BLaER1 treated with 17β-estradiol and CSF1 and Interleukin-3, amounts not matched to agents 10 nM and 100 nM (cell line): ENCODE results near the gene RAX.
"Not testable (repeated sequence)": the region's sequence is repeated elsewhere in the genome, so short reads cannot be mapped to it uniquely, and the experiment has no call there.

Experiments
- H3K27ac ChIP-seq, 11 experiments: shearing (Covaris generic); formaldehyde crosslinking; 2 replicates each; pipeline ENCODE4 v1.8.1; 2022
- H3K27me3 ChIP-seq, 11 experiments: shearing (Covaris generic); formaldehyde crosslinking; 2 replicates each; pipeline ENCODE4 v1.8.1; 2022
- H3K36me3 ChIP-seq, 11 experiments: shearing (Covaris generic); formaldehyde crosslinking; 2 replicates each; pipeline ENCODE4 v1.8.1; 2022
- H3K4me1 ChIP-seq, 10 experiments: shearing (Covaris generic); formaldehyde crosslinking; 2 replicates each; pipeline ENCODE4 v1.8.1; 2022
- H3K4me2 ChIP-seq, 11 experiments: shearing (Covaris generic); formaldehyde crosslinking; 2 replicates each; pipeline ENCODE4 v1.8.1; 2022
- H3K4me3 ChIP-seq, 10 experiments: shearing (Covaris generic); formaldehyde crosslinking; 2 replicates each; pipeline ENCODE4 v1.8.1; 2022
- H3K9ac ChIP-seq, 11 experiments: shearing (Covaris generic); formaldehyde crosslinking; 2 replicates each; pipeline ENCODE4 v1.8.1; 2022
- H3K9me3 ChIP-seq, 11 experiments: shearing (Covaris generic); formaldehyde crosslinking; replicated peaks in 1 of 11; 2 replicates each; pipeline ENCODE4 v1.8.1; 2022
- H4K20me1 ChIP-seq, 11 experiments: shearing (Covaris generic); formaldehyde crosslinking; 2 replicates each; pipeline ENCODE4 v1.8.1; 2022
- Cebpa-rat ChIP-seq, 11 experiments: shearing (Covaris generic); IDR thresholded peaks; 2 replicates each; pipeline ENCODE4 v1.8.1; 2022

Gene RAX

DNA sequence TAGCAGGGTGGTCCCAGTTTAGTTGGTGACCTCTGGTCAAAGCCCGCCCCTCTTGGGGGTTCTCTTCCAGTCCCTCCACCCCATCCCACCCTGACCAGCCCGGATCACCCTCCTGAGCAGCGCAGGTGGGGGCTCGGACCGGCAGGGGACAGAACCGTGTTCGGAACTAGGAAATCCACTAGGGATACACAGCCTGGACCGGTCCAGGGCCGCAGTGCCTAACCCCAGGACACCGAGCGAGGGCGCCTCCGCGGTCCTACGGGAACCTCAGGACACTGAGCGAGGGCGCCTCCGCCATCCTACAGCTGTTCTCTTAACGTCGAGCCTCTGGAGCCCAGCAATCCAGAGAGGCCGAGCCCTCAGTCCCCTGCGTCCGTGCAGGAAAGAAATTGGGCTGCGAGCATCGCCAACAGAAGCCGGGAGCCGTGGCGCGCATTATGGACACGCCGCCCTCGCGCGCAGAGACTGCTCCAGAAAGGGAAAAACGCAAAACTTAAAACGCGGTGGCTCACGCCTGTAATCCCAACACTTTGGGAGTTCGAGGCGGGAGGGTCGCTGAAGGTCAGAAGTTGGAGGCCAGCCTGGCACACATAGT lies 8.5 kb downstream of the RAX start:
- Histone ChIP-seq H3K4me3 (no peak overlapping the region), H3K36me3 (no peaks in the 10 kb centered on the region), H3K9me3 (peaks cover 25 to 52% (median 36%) of the 10 kb centered on the region in 11 experiments), H3K27me3 (peaks cover 58 to 72% (median 68%) of the 10 kb centered on the region in 11 experiments), H3K9ac (no peak overlapping the region), H3K27ac (no peak overlapping the region), H4K20me1 (peaks cover 0 to 7% (median 0%) of the 10 kb centered on the region in 11 experiments; a peak in 2 of 22 replicates), H3K4me1 (peaks cover 0 to 9% (median 5%) of the 10 kb centered on the region in 10 experiments; a peak in 5 of 20 replicates), H3K4me2 (no peak overlapping the region)
- no peak for TF ChIP-seq Cebpa-rat (IDR thresholded peaks at IDR 0.05)

DNA sequence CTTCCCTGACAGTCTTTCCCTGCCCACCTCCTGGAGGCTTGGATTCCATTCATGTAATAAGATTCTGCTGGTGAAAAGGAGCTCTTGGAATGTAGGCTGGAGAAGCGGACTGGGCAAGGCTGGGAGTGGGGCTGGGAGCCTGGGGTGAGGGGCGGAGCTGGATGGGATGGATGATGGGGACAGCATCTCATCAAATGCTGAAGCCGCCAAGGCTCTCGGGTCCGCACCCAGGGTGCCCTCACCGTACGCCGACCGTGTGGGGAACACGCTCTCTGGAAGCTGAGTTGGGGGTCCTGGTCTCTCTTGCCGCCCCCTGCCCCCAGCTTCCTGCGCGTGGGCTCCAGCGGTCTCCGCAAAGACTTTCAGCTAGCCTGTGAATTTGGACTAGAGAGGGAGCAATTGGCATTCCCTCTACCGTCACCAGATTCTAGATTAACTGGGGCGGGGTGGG lies 9.1 kb downstream of the RAX start:
- Histone ChIP-seq H3K4me3 (no peak overlapping the region), H3K27me3 (peaks cover 52 to 66% (median 62%) of the 10 kb centered on the region in 11 experiments), H3K4me1 (peaks cover 0 to 6% (median under 1%) of the 10 kb centered on the region in 10 experiments; a peak in 3 of 20 replicates)

DNA sequence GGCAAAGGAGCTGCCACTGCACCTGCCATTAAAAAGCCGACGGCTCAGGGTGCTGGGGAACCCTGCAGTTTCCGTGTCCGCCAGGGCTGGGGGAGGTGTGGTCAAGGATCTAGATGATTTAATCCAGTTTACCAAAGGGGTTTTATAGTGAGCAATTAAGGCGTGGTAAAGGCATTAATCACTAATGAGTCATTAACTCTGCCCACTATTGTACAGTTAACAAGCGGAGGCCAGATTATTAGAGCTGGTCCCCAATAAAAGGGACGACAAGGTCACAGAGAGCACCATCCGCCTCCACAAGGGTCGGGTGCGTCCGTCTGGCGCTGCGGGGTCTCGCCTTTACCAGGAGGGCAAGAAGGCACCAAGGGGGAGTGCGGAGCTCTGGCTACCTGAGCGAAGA lies 9.6 kb downstream of the RAX start:
- no peak overlapping the region for H3K4me2 ChIP-seq
- no peak overlapping the region for H3K4me3 ChIP-seq
- H3K4me1 ChIP-seq = peaks cover 0 to under 1% (median 0%) of the 10 kb centered on the region in 10 experiments; a peak in 1 of 20 replicates
- H3K9ac ChIP-seq = no peak overlapping the region
- H3K27ac ChIP-seq = no peak overlapping the region
- peaks cover 0 to 7% (median 0%) of the 10 kb centered on the region in 11 experiments; a peak in 1 of 22 replicates for H4K20me1 ChIP-seq
- peaks cover 14 to 42% (median 25%) of the 10 kb centered on the region in 11 experiments for H3K9me3 ChIP-seq
- H3K36me3 ChIP-seq = no peaks in the 10 kb centered on the region
- peaks cover 47 to 61% (median 57%) of the 10 kb centered on the region in 11 experiments for H3K27me3 ChIP-seq
- no peak for TF ChIP-seq Cebpa-rat (IDR thresholded peaks at IDR 0.05)

More for the DNA sequence above, 9.1 kb downstream of the RAX start:
- H3K9ac ChIP-seq = no peak overlapping the region
- no peak for TF ChIP-seq Cebpa-rat (IDR thresholded peaks at IDR 0.05)
- no peaks in the 10 kb centered on the region for H3K36me3 ChIP-seq
- no peak overlapping the region for H3K27ac ChIP-seq
- peaks cover 19 to 46% (median 30%) of the 10 kb centered on the region in 11 experiments for H3K9me3 ChIP-seq
- no peak overlapping the region for H3K4me2 ChIP-seq
- peaks cover 0 to 7% (median 0%) of the 10 kb centered on the region in 11 experiments; a peak in 2 of 22 replicates for H4K20me1 ChIP-seq

DNA sequence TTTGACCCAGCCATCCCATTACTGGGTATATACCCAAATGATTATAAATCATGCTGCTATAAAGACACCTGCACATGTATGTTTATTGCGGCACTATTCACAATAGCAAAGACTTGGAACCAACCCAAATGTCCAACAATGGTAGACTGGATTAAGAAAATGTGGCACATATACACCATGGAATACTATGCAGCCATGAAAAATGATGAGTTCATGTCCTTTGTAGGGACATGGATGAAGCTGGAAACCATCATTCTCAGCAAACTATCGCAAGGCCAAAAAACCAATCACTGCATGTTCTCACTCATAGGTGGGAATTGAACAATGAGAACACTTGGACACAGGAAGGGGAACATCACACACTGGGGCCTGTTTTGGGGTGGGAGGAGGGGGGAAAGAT lies 11.0 kb downstream of the RAX start:
- H4K20me1 ChIP-seq, H3K36me3 ChIP-seq, H3K27ac ChIP-seq, H3K4me2 ChIP-seq, H3K4me3 ChIP-seq, H3K4me1 ChIP-seq, H3K9ac ChIP-seq: not testable (repeated sequence)
- peaks cover 33 to 47% (median 43%) of the 10 kb centered on the region in 11 experiments for H3K27me3 ChIP-seq
- H3K9me3 ChIP-seq = peaks cover 0 to 27% (median 11%) of the 10 kb centered on the region in 11 experiments; a peak in 18 of 22 replicates

DNA sequence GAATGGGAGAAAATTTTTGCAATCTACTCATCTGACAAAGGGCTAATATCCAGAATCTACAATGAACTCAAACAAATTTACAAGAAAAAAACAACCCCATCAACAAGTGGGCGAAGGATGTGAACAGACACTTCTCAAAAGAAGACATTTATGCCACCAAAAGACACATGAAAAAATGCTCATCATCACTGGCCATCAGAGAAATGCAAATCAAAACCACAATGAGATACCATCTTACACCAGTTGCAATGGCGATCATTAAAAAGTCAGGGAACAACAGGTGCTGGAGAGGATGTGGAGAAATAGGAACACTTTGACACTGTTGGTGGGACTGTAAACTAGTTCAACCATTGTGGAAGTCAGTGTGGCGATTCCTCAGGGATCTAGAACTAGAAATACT lies 11.4 kb downstream of the RAX start:
- not testable (repeated sequence) for H3K4me2 ChIP-seq, H3K4me1 ChIP-seq, H3K27ac ChIP-seq, H3K9ac ChIP-seq, H4K20me1 ChIP-seq, H3K36me3 ChIP-seq, H3K4me3 ChIP-seq
- H3K9me3 ChIP-seq = peaks cover 0 to 23% (median 11%) of the 10 kb centered on the region in 11 experiments; a peak in 14 of 22 replicates
- H3K27me3 ChIP-seq = peaks cover 29 to 43% (median 39%) of the 10 kb centered on the region in 11 experiments

DNA sequence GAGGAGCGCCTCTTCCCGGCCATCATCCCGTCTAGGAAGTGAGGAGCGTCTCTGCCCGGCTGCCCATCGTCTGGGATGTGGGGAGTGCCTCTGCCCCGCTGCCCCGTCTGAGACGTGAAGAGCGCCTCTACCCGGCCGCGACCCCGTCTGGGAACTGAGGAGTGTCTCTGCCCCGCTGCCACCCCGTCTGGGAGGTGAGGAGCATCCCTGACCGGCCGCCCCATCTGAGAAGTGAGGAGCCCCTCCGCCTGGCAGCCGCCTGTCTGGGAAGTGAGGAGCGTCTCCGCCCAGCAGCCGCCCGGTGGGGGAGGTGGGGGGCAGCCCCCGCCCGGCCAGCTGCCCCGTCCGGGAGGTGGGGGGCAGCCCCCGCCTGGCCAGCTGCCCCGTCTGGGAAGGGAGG lies 17.8 kb downstream of the RAX start:
- H3K4me1 ChIP-seq, H3K27ac ChIP-seq, H3K9me3 ChIP-seq, H3K27me3 ChIP-seq, H3K4me3 ChIP-seq, H3K36me3 ChIP-seq, H4K20me1 ChIP-seq, H3K4me2 ChIP-seq, H3K9ac ChIP-seq: not testable (repeated sequence)

DNA sequence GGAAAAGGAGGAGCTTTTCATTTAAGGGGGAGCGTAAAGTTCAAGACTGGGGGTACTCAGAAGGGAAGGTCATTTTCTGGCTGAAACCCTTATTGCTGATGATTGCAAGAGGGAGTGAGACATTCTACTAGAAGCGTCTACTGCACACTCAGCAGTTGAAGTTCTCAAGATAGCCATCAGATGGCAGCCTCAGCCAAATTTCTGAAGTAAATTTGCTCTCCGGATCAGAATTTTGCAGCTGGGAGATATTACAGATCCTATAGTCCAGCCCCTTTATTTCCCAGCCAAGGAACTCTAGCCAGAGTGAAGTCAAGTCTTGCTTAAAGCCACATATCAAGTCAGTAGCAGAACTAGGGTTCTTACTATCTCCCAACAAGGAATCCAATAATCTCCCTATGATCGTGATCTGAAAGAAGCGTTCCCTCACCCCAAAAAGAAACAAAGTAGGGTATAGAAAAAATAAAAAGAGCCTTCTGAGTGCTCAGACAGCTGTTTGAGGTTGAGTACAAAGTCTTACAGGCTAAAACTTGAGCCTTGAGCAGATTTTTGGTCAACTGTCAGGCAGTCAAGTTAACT lies 24.0 kb downstream of the RAX start:
- no peak for TF ChIP-seq Cebpa-rat (IDR thresholded peaks at IDR 0.05)
- Histone ChIP-seq H3K4me3 (no peak overlapping the region), H4K20me1 (no peaks in the 10 kb centered on the region), H3K27ac (no peak overlapping the region), H3K4me1 (no peaks in the 10 kb centered on the region), H3K9ac (no peak overlapping the region), H3K9me3 (0 out of 22 replicates have a peak, but pooled peaks cover 0 to 3% (median 0%) of the 10 kb centered on the region in 11 experiments), H3K36me3 (no peaks in the 10 kb centered on the region), H3K27me3 (no peaks in the 10 kb centered on the region), H3K4me2 (no peak overlapping the region)

DNA sequence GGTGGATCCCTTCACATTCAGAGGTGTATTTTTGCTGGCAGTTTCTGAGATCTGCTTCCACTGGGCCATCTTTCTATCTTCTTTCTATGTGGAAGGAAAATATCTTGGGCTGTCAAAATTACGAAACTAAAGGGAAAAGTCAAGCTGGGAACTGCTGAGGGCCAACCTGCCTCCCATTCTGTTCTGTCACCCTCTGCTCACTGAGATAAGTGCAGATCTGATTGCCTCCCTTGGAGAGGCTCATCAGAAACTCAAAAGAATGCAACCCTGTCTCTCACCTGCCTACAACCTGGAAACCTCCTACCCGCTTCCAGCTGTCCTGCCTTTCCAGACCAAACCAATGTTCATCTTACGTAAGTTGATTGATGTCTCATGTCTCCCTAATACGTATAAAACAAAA lies 26.5 kb downstream of the RAX start:
- no peak for TF ChIP-seq Cebpa-rat (IDR thresholded peaks at IDR 0.05)
- H3K4me1 ChIP-seq = no peaks in the 10 kb centered on the region
- H3K27me3 ChIP-seq = no peaks in the 10 kb centered on the region
- H3K27ac ChIP-seq = no peak overlapping the region
- no peak overlapping the region for H3K9ac ChIP-seq
- no peak overlapping the region for H3K4me2 ChIP-seq
- H4K20me1 ChIP-seq = no peaks in the 10 kb centered on the region
- no peaks in the 10 kb centered on the region for H3K36me3 ChIP-seq
- H3K4me3 ChIP-seq = no peak overlapping the region
- H3K9me3 ChIP-seq = peaks cover 0 to 1% (median 0%) of the 10 kb centered on the region in 11 experiments; a peak in 3 of 22 replicates

DNA sequence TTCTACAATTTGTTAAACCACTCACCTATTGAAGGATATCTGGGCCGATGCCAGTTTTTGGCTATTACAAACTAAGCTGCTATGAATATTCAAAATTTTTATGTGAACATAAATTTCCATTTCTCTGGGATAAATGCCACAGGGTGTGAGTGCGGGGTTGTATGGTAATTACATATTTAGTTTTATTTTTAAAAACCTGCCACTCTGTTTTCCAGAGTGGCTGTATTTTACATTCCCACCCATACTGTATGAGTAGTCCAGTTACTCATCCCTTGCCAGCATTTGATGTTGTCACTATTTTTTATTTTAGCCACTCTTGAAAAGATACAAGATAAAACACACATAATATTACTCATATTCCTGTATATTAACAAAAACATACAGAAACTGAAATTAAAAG lies 30.3 kb downstream of the RAX start:
- H3K9ac ChIP-seq = no peak overlapping the region
- no peaks in the 10 kb centered on the region for H3K4me1 ChIP-seq
- H3K36me3 ChIP-seq = no peaks in the 10 kb centered on the region
- no peaks in the 10 kb centered on the region for H4K20me1 ChIP-seq
- no peak overlapping the region for H3K27ac ChIP-seq
- H3K9me3 ChIP-seq = peaks cover 0 to 10% (median 0%) of the 10 kb centered on the region in 11 experiments; a peak in 3 of 22 replicates
- H3K4me3 ChIP-seq = no peak overlapping the region
- TF ChIP-seq Cebpa-rat (IDR thresholded peaks at IDR 0.05) = no peak
- no peaks in the 10 kb centered on the region for H3K27me3 ChIP-seq
- no peak overlapping the region for H3K4me2 ChIP-seq

DNA sequence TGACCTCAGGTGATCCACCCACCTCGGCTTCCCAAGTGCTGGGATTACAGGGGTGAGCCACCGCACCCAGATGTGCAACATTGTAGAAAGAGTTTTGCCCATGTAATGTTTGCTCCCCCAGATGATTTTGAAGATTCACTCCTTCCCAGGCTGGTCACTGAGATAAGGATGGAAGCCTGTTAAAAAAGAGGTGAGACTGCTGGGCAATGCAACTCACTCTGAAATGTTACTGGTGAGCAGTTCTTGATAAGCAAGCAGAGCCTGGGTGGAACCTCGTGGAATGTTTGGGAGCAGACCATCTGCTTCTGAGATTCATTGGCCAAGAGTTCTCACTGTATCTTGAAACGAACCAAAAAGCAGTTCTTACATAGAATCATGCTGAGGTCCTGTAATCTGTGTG lies 33.6 kb downstream of the RAX start:
- Histone ChIP-seq H3K27me3 (no peaks in the 10 kb centered on the region), H3K4me2 (no peak overlapping the region), H3K4me1 (no peaks in the 10 kb centered on the region), H4K20me1 (no peaks in the 10 kb centered on the region), H3K9ac (no peak overlapping the region), H3K9me3 (peaks cover 0 to 10% (median 0%) of the 10 kb centered on the region in 11 experiments; a peak in 4 of 22 replicates), H3K4me3 (no peak overlapping the region), H3K36me3 (no peaks in the 10 kb centered on the region), H3K27ac (no peak overlapping the region)
- TF ChIP-seq Cebpa-rat (IDR thresholded peaks at IDR 0.05) = no peak
